NCI-H1694 treated with DMSO at 0.1 percent for 48 hours (cell line): ENCODE measurements around the gene MMP24OS.
"Not testable (repeated sequence)": the region's sequence is repeated elsewhere in the genome, so short reads cannot be mapped to it uniquely, and the experiment has no call there.

Experiments used
- DNase-seq: peaks from one replicate; lab custom pipeline; 2025; lab: John Stamatoyannopoulos, UW

The MMP24OS gene

GRCh38 chr20:35277531-35278395, at the start of gene MMP24OS:
TSS of gene MMP24OS (minus strand) at chr20:35278122. CDS start at chr20:35277929, 193 bp downstream.
- no peak for DNase-seq

- DNase-seq, result no peak
These were observed 49.4 kb upstream of the MMP24OS start for GRCh38 chr20:35327074-35327976.

DNA sequence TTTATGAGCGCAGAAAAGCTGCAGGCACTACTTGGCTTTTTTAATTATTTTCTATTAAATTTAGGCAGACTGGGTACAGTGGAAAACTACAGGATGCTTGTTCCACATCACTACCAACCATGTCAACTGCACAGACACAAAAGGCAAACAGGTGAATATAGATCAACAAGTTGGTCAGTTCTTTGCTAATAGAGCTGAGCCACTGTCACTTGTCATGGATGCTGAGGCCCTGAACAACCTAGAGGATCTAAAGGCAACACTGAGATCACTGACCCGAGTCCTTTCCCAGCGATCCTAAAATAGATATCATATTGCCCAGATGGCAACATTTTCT, 48.8 kb upstream of the MMP24OS start:
- no peak for DNase-seq

GRCh38 chr20:35326021-35326739, 48.3 kb upstream of the MMP24OS start:
- DNase-seq, result no peak

DNA sequence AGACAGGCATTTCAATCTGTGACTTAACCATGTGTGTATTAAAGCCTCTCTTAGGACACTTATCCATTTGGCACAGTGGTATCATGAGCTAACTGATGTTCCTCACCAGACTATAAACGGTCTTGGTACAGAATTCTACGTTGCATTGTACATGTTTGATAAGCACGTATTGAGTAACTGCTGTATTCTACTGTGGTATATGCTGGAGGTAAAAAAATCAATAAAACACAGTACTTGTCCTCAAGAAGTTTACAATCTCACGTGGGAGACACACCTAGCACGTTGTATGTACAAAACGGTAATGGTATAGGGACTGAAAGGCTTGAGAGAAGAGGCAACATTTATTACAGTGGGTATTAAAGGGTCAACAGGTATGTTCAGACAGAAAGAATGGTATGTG, 47.5 kb upstream of the MMP24OS start:
- no peak for DNase-seq

GRCh38 chr20:35320396-35321126, 42.6 kb upstream of the MMP24OS start:
- no peak for DNase-seq

GRCh38 chr20:35319871-35320197, 41.9 kb upstream of the MMP24OS start:
- no peak for DNase-seq

- no peak for DNase-seq
These were observed 41.4 kb upstream of the MMP24OS start for GRCh38 chr20:35319192-35319870.

DNA sequence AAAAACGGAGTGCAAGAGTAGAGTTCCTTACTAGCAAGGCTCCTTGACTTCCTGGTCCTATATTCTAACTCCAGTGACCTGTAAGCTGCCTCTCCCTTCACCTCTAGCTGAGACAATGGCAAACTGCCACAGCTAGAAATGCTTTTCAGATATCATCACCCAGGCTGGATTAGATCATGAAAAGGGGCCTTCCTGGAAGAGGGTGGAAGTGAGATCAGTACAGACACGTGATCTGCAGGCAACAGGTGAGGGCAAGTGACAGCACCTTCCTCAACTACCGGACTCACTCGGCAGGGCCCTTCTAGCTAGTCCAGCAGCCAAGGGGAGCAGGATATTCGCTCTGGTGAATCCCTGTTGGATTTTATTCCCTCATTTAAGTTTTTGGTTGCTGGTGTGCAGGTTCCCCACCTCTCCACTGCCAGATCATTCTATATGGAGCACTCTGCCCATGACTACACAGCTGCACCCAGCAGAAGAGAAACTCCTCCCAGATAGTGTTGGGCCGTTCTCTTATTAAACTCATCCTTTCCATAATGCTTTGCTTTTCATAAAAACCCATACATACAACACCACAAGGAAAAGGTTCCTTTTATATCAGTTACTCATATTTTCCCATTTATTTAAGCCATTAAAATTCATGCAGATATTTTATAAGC, 40.7 kb upstream of the MMP24OS start:
- no peak for DNase-seq

DNA sequence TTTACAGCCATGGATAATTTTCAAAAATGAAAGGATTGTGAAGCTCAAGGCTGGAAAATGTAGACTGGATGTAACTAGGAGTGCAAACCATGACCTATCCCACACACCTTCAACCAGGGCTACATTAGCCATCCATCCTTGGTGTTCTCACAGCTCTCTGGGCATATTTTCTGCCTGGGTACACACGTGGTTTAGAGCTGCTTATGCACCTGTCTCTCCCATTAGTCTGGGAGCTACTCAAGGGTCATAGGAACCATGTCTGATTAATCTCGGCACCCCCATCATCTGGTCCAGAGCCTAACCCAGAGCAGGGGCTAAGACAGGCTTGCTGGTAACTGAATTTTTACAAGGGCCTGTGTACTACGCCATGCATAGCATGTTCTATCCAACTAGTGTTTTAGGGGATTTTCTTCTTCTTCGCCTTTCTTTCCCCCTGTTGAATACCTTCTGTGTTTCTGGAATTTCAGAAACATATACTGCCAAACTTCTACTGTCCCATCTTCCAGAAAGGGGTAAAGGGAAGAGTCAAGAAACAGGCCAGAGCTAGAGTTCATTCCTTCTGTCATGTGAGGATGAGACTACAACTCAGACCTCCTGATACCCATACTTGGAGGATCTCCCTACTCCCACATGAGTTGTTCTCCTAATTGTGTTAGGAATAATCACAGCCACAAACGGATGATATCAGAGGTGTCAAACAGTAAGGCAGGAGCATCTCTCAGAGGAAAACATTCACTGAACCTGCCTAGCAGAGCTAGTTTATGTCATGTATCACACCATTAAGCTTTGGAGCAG, 39.7 kb upstream of the MMP24OS start:
- DNase-seq, result no peak

GRCh38 chr20:35316086-35316485, 38.2 kb upstream of the MMP24OS start:
- DNase-seq, result no peak

GRCh38 chr20:35315632-35316020, 37.7 kb upstream of the MMP24OS start:
- not testable (repeated sequence) for DNase-seq

GRCh38 chr20:35314816-35315631, 37.1 kb upstream of the MMP24OS start:
- DNase-seq, result no peak

GRCh38 chr20:35312318-35312717, 34.4 kb upstream of the MMP24OS start:
- DNase-seq, result no peak

- DNase-seq, result no peak
These were observed 33.9 kb upstream of the MMP24OS start for GRCh38 chr20:35311822-35312221.

GRCh38 chr20:35311409-35311808, 33.5 kb upstream of the MMP24OS start:
- DNase-seq, result no peak

DNA sequence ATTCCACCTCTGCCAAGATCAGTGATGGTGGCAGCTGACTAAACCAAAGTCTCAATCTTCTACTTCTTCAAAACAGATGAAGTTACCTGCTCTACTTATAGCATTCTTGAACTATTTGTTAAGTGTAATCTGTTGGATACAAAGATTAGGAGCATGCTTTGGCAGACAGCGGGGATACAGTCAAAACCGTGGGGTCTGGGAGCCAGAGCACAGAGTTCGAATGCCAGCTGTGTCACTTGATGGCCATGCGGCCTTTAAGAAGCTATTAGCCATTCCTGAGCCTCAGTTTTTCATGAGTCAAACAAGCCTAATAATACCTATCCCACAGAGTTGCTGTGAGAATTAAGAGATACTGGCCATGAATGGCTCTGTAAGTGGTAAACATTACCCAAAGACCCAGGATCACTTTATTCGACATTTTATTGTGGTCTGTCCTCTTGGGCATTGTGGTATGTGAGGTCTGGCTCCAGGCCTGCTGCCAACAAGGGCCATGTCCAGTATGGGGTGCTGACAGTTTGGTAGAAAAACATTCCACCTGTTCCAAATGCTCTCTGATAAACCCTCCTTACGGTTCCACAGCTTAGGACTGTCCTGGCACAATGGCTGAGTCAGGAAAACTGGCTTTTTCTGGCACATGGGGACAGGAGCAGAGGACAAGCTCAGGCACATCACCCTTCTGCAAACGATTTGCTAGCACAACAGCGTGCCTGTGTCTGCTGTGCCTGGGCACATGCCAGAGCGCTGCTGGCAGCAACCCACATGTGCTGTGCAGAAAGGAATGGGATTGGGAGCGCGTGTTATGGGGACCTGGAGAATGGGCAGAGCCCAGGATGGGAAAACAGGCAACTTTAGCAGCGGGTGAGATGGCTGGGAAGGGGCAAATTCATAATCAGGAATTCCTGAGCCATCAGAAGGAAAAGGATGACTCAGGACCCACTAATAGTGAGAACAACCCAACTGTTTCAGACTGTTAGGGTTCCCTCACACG, 30.0 kb upstream of the MMP24OS start:
- DNase-seq, result peak; percentile 92
